Daoy (cell line): Measurements from ENCODE around the gene ZNF628. TPM values are rescaled to one million over a fixed set of nuclear protein-coding genes. Genes with fewer than 3 reads are reported as not detected.
"Not testable (repeated sequence)": the region's sequence is repeated elsewhere in the genome, so short reads cannot be mapped to it uniquely, and the experiment has no call there.

Experiments
- DNase-seq: peaks from one replicate; pipeline ENCODE4 v3.0.0-alpha.2; 2015; ENCODE audit warnings: low read depth
- total RNA-seq: library from RNA; depleted of rRNA; stranded (reverse); fragments of >200 nt; shearing (Covaris generic); gene quantifications from 2 replicates; pipeline ENCODE4 v1.2.3, GENCODE V29; 2014; rRNA removed

The ZNF628 gene
- 1.7 and 3.4 TPM in 2 replicates for total RNA-seq

- DNase-seq = peak; percentile 99
Observed at GRCh38 chr19:55476100-55476775, at the start of gene ZNF628. ZNF628 (plus strand) TSS chr19:55476617; CDS start chr19:55479911, 3,294 bp downstream.

GRCh38 chr19:55431183-55431582 lies 45.2 kb upstream of the ZNF628 start:
- DNase-seq = no peak

DNA sequence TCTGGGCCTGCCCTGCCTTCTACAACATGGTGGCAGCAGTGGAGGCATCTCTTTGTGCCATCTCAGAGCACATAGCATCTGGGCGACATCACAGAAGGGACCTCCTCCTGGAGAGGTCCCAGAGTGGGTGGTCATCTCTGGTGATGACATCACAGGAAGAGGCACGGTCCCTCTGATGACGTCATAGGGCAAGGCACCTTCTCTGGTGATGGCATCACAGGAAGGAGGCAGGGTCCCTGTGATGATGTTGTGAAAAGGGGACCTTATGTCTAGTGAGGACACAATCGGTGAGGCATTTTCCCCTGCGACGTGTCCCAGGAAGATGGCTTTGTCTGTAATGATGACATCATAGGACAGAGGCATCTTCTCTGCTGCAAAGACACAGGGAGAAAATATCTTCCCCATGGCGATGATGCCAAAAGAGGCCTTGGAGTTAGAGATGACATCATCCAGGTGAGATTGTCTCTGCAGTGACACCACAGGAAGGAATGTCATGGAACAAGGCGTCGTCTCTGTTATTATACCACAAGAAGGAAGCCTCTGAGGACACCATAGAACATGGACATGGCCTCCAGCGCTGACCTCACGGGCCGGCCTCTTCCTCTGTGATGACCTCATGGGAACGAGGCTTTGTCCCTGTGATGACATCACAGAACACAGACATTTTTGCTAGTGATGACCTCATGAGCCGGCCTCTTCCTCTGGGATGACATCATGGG lies 44.0 kb upstream of the ZNF628 start:
- DNase-seq = no peak

DNA sequence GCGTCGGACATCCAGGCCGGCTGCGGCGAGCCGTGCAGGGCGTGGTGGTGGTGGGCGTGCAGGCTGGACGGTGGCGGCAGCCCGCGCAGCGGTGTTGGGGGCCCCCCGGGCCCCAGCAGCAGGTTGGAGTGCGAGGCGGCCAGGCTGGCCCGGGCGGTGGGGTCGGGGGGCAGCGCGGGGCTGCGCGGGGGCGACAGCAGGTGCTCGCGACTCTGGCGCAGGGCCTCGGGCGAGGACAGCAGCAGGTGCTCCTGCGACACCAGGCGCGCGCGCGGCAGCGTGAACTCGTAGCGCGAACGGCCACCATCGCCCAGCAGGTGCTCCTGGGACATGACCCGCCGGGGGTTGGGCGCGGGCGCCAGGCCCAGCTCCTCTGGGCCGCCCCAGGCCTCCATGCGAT lies 43.1 kb upstream of the ZNF628 start:
- DNase-seq = no peak

DNA sequence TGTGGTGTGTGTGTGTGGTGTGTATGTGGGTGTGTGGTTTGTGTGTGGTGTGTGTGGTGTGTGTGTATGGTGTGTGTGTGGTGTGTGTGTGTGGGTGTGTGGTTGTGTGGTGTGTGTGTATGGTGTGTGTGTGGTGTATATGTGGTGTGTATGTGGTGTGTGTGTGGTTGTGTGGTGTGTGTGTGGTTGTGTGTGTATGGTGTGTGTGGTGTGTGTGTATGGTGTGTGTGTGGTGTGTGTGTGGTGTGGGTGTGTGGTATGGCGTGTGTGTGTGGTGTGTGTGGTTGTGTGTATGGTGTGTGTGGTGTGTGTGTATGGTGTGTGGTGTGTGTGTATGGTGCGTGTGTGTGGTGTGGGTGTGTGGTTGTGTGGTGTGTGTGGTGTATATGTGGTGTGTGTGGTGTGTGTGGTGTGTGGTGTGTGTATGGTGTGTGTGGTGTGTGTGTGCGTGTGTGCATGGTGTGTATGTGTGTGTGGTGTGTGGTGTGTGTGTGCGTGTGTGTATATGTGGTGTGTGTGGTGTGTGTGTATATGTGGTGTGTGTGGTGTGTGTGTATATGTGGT lies 42.0 kb upstream of the ZNF628 start:
- DNase-seq = no peak

- no peak for DNase-seq
Observed at GRCh38 chr19:55435020-55435419, 41.4 kb upstream of the ZNF628 start.

GRCh38 chr19:55436847-55437246 lies 39.6 kb upstream of the ZNF628 start:
- DNase-seq = no peak

- DNase-seq = peak; percentile 86
Observed at GRCh38 chr19:55437410-55437809, 39.0 kb upstream of the ZNF628 start.

DNA sequence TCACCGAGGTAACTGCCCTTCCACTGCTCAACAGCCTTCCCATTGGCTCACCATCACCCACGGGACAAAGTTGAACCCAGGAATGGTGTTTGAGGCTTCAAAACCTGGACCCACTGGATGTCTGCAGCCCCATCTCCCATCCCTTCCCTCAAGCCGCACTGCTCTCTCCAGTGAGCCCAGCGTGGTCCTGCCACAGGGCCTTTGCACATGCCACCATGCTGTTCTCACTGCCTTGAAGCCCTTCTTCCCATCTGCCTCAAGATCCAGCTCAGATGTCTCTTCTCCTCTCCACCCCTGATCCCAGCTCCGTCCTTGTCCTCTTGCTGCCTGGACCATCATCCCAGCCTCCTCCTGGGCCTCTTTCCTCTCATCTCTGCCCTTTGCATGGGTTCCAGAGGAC lies 37.4 kb upstream of the ZNF628 start:
- DNase-seq = no peak

- DNase-seq = peak; percentile 72
Observed at GRCh38 chr19:55440411-55441105, 35.9 kb upstream of the ZNF628 start.

DNA sequence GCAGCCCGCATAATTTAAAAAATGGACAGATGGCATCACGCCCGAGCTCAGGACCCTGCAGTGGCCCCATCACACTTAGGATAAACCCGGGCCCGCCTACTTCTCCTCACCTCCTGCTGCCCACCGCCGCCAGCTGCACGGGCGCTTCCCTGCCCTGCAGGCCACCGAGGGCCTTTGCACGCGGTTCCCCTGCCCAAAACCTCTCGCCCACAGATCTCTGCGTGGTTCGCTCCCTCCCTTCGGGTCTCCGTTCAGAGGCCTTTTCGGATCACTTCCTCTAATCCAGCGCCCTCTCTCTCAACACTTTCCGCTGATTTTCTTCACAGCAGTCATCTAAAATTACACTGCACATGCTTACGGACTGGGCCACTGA lies 35.1 kb upstream of the ZNF628 start:
- DNase-seq = no peak

DNA sequence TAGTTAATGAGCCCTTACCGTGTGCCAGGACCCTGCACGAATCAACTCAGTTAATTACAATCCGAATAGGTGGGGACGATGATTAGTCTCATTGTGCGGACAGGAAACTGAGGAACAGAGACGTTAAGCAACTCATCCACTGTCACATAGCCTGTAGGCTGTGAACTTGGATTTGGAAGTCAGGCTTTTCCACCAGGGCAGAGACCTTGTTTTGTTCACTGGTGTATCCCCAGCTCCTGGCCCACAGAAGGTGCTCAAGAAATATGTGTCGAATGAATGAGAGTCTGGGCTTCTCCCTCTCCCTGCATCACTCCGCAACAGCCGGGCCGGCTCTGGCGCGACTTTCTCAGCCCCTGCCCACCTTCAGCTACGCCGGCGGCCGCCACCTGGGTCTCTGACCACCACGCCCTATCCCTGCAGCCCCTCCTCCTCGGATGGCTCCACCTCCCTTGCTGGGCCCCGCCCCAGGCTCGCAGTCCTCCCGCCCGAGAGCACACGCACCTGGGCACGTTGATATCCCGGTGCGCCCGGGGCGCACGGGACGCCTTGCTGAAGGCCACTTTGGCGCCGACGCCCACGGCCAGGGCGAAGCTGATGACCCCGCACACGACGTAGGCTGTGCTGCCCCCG lies 34.6 kb upstream of the ZNF628 start:
- no peak for DNase-seq

DNA sequence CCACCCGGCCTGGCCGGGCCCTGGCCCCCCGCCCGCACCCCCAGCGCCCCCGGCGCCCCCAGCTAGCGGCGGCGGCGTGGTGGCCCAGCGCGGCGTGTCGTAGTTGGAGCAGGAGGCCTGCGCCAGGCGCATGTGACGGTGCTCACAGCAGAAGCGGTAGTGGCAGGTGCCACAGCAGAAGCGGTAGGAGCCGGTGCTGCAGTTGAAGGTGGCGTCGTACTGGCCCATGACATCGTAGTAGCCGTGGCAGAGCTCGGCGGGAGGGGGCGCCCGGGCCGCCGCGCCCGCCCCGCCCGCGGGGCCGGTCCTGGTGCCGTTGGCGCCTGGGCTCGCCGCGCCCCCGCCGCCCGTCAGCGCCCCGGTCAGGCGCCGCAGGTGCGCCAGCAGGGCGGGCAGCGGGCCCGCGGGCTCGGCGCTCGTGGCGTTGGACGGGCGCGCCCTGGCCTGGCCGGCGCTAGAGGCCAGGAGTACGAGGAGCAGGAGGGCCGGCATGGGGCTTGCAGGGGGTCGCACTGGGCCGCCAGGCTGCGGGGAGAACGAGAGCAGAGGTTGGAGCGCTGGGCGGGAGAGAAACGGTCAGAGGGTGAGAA lies 34.0 kb upstream of the ZNF628 start:
- DNase-seq = no peak

DNA sequence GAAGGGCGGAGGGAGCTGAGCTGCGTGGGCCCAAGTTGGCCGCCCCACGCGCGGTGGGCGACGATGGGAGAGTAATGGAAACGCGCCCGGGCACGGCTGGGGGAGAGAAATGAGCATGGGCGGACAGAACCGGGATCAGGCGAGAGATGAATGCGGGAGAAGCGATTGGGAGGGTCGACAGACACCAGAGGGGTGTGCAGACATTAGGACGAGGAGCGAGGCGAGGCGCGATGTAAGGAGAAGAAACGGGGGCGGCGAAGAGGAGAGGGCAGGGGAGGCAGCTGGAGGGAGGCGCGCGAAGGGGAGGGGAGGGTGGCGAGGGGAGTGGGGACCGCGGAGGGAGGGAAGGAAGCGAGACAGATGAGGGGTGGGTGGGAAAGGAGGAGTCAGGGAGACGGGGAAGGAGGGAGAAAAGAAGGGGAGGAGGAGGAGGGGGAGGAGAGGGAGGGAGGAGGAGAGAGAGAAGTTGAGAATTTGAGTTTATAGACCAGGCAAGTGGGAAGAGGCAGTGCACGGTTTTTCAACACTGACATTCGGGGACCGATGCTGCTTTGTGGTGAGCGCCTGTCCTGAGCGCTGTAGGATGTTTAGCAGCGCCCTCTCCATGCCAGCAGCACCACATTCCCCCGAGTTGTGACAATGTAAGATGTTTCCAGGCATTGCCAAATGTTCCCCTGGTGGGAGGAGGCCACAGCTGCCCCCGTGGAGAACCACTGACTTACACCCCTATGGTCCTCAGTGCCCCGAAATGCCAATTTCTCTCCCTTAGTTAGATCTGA lies 33.2 kb upstream of the ZNF628 start, which contains the start of gene SHISA7:
SHISA7 (minus strand) TSS at position 256 of the 779 bp plus-strand sequence. CDS start 437 bp downstream, outside the sequence.
- peak; percentile 31 for DNase-seq

DNA sequence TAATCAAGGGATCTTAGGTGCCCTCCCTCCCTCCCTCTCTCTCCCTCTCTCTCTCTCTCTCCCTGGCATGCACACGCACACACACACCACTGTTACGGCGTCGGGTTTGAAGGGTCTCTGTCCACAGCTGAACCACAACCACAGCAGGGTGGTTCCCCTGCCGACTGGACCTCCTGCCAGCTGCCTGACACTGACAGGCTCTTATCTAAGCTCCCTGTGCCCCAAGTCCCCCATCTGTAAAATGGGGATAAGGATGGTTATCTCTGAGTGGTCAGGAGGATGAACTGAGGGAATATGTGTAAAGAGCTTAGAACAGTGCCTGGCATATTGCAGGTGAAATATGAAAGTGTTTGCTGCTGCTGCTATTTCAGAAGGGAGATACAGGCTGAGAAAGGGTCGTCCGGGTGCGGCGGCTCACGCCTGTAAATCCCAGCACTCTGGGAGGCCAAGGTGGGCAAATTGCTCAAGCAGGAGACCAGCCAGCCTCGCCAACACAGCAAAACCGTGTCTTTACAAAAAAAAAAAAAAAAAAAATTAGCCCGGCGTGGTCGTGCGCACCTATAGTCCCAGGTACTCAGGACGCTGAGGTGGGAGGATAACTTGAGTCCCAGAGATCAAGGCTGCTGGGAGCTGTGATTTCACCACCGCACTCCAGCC lies 32.5 kb upstream of the ZNF628 start:
- no peak for DNase-seq

GRCh38 chr19:55444646-55445045 lies 31.8 kb upstream of the ZNF628 start:
- no peak for DNase-seq

DNA sequence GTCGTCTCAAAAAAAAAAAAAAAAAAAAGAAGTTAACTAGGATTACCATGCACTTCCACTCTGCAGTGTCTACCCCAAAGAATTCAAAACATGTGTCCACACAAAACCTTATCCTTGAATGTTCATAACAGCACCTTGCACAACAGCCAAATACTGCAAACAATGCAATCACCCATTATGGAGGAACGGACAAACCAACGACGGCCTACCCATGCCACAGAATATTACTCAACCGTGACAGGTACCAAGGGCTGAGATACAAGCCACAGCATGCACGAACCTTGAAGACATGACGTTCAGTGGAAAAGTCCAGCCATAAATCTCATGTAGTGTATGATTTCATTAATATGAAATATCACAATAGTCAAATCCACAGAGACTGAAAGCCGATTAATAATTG lies 30.4 kb upstream of the ZNF628 start:
- DNase-seq = no peak

DNA sequence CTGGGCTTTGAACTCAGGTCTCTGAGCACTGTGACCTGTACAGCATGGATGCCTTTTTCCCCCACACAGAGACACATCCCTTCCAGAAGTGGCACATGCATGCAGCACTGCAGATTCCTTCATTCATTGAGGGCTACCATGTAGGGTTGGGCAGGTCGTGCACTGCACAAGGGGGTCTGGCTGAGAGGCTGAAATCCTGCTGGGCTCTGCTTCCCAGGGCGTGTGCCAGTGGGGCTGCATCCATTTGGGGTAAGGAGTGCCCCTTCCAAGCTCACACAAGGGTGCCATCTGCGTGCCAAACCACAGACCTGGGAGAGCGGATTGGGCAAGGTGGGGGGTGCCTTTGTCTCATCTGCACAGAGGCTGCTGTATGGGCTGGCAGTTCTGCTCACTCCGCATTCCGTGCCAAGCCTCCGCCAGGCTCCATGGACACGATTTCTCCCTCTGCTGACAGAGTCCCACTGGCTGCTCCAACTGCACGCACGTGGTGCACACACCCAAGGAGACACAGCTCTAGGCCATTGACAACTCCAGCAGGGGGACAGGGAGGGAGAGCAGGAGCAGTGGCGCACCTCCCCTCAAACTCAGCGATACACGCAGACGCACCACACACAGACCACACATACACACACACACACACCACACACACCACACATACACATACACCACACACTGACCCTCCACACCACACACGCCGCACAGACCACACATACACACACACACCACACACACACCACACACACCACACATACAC lies 28.8 kb upstream of the ZNF628 start:
- peak; percentile 90 for DNase-seq

- DNase-seq = not testable (repeated sequence)
Observed at GRCh38 chr19:55448175-55448490, 28.3 kb upstream of the ZNF628 start.

DNA sequence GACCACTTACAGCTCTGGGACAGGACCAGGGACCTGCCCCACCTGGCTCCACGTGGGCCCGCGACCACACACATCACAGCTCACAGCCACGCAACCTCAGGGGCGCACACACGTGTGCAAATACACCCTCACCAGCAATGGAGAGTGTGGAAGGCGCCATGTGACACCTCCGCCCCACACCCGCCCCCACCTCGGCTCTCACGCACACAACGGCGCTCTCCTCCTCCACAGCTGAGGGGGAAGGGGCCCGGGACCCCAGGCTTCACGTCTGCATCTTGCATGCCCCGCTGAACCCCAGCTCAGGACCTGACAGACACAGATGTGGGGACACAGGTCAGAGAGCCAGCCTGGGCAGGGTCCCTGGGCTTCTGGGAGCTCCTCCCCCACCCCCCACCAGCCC lies 26.9 kb upstream of the ZNF628 start:
- no peak for DNase-seq
